Erythroblast (primary cell): ENCODE measurements around the gene RCBTB2.

Source experiments
- GATA1 ChIP-seq: IDR thresholded peaks from 2 replicates; pipeline ENCODE4 v1.6.1; 2011; ENCODE audit warnings: low read depth, mild to moderate bottlenecking, control low read depth, low read length, moderate library complexity
- POLR2A ChIP-seq: IDR thresholded peaks from 2 replicates; pipeline ENCODE4 v1.6.1; 2011; ENCODE audit warnings: mild to moderate bottlenecking, low read length

DNA sequence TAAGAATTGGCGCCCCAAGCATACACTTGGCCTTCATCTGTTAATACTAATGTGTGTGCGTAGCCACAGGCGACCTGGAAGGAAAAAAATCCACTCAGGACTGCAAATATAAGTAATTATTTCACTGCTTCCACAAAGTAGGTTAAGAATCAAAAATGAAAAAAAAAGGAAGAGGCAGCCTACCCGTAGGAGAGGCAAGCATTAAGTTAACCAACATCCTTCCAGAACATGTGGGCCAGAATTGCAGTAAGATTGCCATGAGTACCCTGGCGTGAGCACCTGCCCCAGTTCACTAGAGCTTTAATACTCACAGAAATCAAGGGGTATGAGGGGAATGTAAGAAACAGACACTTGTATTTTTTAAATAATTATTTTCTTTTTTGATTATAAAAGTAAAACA lies 22.2 kb downstream of the RCBTB2 start:
- no peak for TF ChIP-seq POLR2A
- no peak for TF ChIP-seq GATA1
